Upper lobe of left lung (tissue), 4 donors: Measurements from ENCODE around the gene RASSF4.

Experiments used
- EP300 ChIP-seq, 4 donors: sonication (generic); formaldehyde crosslinking; IDR thresholded peaks; one replicate each; pipeline ENCODE4 v1.5.1; 2017; ENCODE audit warnings: antibody characterized with exemption in 4 of 4, control low read depth in 2 of 4
- POLR2AphosphoS5 ChIP-seq, 2 donors: sonication (generic); formaldehyde crosslinking; IDR thresholded peaks; one replicate each; pipeline ENCODE4 v1.5.1; 2017; ENCODE audit warnings: antibody characterized with exemption in 2 of 2

- TF ChIP-seq EP300 (IDR thresholded peaks at IDR 0.05) (no peak), POLR2AphosphoS5 (IDR thresholded peaks at IDR 0.05) (no peak)
These were observed 41.8 kb upstream of the RASSF4 start for GRCh38 chr10:44917848-44918247.
